ENCODE measurements around the gene TTC28.

TTC28 gene

GRCh38 chr22:28247667-28248363 is 431.8 kb downstream of the TTC28 start:
- no peak for TF ChIP-seq CTCF (IDR thresholded peaks at IDR 0.05; ENCODE audit: extremely low read depth, missing control alignments)
- DNase-seq (ENCODE audit: low spot score) = no peak

GRCh38 chr22:28247136-28247535 is 432.5 kb downstream of the TTC28 start:
- TF ChIP-seq CTCF (IDR thresholded peaks at IDR 0.05; ENCODE audit: extremely low read depth, missing control alignments) = no peak
- DNase-seq (ENCODE audit: low spot score) = no peak

- no peak for DNase-seq (ENCODE audit: low spot score)
- TF ChIP-seq CTCF (IDR thresholded peaks at IDR 0.05; ENCODE audit: extremely low read depth, missing control alignments) = no peak
Measured at GRCh38 chr22:28246397-28246796, 433.2 kb downstream of the TTC28 start.

GRCh38 chr22:28245579-28246224 is 433.9 kb downstream of the TTC28 start:
- DNase-seq (ENCODE audit: low spot score) = no peak
- TF ChIP-seq CTCF (IDR thresholded peaks at IDR 0.05; ENCODE audit: extremely low read depth, missing control alignments) = no peak

GRCh38 chr22:28244757-28245156 is 434.9 kb downstream of the TTC28 start:
- no peak for TF ChIP-seq CTCF (IDR thresholded peaks at IDR 0.05; ENCODE audit: extremely low read depth, missing control alignments)
- no peak for DNase-seq (ENCODE audit: low spot score)

- no peak for DNase-seq (ENCODE audit: low spot score)
Measured at GRCh38 chr22:28243539-28243938, 436.1 kb downstream of the TTC28 start.

More at GRCh38 chr22:28243539-28243938, 436.1 kb downstream of the TTC28 start:
- TF ChIP-seq CTCF (IDR thresholded peaks at IDR 0.05; ENCODE audit: extremely low read depth, missing control alignments) = no peak

All from GM20000 (cell line).